ENCODE data around the gene ABCG1.

The ABCG1 gene

DNA sequence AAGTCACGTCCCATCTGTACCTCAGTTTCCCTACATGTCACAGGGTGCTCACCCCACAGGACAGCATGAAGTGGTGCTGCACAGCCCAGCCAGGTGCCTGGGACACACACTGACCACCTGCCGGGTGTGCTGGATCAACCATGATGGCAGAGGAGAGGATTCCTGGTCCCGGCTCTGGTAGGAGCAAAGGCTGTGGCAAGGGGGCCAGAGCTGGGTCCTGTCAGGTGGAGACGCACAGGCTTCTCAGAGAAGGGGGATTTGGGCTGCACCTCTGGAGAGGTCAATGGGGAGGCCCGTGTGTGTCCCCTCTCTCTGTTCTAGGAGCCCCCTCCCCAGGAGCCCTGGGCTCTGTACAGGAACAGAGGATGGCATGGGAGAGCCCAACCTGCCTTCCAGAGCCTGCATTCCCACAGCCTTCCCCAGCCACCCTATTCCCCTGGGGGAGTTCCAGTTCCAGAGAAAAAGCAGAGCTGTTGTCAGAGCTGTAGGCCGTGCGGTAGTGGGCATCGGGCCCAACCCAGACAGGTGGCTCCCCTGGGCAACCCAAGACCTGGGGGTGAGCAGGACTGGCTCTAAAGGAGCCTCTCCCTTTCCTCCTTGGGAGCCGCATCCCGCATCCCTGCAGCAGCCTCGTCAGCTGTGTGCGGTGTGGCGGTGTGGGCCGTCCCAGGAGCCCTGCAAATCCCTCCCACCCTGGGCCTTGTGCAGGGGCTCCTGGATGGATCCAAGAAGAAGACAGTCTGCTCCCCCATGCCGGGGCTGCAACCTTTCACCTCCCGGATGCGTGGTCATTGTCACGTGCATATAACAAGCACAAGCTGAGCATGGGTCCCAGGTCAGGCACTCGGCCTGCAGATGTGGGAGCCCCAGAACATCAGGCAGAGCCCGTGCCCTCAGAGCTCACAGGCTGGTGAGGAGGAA, 99.1 kb downstream of the ABCG1 start:
- FAIRE-seq (no peak), DNase-seq (ENCODE audit: insufficient read length, low spot score) (no peak)

DNA sequence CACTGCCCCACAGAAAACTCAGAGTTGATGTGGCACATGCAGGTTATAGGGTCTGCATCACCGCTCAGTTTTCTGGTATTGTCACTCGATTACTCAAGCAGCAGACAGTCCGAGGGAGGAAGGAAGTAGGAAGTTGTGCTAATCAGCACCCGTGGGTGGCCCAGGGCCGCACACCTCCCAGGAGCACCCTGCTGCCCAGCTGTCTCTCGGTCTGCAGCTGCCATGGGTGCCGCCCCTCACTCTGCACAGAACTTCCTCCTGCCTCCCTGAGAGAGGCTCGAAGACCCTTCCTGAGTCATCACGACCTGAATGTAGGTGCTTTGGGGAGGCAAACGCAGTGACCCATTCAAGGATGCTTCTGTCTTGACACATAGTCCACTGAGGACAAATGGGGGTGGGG, 100.4 kb downstream of the ABCG1 start:
- FAIRE-seq (no peak), DNase-seq (ENCODE audit: insufficient read length, low spot score) (no peak)

DNA sequence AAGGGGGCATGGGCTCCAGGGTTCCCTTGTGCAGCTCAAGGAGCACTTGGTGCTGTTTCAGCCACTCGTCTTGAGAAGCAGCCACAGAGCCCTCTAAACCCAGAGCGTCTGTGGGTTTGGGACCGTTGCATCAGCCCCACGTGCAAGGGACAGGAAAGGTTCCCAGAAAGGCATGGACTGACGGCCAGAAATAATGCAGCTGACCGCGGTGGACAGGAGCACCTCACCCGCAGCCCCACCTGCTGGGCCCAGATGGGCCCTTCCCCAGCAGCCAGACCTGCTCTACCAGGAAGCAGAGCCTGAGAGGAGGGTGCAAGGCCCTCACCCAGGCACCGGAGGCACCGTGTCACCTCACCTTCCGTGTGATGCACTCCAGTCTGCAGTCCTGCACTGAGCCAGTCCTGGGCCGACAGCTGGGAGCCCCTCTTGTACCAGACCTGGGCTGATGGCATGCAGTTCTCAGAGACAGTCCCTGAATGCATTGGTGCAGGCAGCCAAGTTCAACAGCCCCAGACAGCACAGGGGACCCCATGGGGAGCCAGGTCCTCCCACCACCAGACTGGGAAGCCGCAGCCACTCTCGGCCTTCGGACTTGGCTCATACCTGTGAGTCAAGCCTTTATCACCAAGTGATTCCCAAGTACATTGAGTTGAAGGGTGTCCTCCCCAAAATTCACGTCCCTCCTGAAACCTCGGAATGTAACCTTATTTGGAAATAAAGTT, 101.1 kb downstream of the ABCG1 start:
- no peak for DNase-seq (ENCODE audit: insufficient read length, low spot score)
- FAIRE-seq: no peak

DNA sequence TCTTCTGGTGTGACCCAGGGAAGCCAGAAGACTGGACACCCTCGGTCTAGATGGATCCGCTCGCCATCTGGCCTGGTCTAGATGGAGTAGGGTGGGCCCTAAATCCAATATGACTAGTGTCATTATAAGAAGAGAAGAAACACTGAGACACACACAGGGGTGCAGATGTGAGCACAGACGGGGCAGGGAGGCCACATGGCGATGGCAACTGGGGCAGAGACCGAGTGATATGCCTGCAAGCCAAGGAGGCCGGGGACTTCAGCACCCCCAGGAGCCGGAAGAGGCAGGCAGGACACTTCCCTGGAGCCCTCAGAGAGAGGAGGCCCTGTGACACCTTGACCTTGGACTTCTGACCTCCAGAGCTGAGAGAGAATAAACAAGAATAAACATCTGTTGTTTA, 101.9 kb downstream of the ABCG1 start:
- FAIRE-seq: no peak
- DNase-seq (ENCODE audit: insufficient read length, low spot score): no peak

DNA sequence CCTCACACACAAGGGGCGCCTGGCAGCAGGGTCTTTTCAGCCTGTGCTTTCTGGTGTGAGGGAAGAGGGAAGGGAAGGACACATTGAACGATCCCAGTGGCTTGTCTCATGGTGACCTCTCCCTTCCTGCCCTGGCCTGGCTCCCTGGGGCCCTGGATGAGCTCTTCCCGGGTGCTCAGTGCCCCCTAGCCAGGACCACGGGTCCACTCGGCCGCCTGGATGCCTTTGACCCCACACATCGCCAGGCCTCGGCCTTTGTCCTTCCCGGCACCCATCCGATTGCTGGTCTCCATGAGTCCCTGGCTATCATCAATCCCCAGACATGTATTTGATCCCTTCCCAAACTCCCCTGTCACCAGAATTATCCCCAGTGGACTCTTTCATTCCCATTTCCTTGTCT, 102.3 kb downstream of the ABCG1 start:
- FAIRE-seq (no peak), DNase-seq (ENCODE audit: insufficient read length, low spot score) (no peak)

DNA sequence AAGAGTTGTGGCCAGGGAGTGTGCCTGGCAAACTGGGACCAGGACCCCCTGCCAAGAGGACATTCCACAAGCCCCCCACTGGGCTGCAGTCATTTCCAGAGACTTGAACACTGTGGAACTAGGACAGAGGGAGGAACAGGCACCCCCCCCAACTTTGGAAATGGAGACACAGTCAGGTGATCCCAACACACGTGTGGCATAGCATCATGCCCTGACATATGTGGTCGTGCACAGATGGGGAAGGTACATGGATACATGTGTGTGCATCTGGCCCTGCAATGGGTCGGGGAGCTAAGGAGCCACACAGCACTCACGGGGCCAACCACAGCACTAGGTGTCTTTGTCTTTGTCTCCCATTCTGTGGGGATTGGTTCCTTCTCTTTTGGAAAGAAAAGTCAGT, 102.9 kb downstream of the ABCG1 start:
- FAIRE-seq (no peak), DNase-seq (ENCODE audit: insufficient read length, low spot score) (no peak)

DNA sequence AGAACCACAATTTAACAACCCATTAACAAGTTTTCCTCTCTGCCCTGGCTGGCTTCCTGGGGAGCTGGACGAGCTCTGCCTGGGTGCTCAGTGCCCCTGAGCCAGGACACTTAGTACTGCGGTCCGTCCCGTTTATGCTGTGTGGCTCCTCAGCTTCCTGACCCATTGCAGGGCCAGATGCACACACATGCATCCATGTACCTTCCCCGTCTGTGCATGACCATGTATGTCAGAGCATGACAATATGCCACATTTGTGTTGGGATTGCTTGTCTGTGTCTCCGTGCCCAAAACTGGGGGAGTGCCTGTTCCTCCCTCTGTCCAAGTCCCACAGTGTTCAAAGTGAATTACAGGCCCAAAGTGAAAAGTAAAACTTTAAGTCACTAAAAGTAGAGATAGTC, 106.0 kb downstream of the ABCG1 start:
- FAIRE-seq (no peak), DNase-seq (ENCODE audit: insufficient read length, low spot score) (no peak)

DNA sequence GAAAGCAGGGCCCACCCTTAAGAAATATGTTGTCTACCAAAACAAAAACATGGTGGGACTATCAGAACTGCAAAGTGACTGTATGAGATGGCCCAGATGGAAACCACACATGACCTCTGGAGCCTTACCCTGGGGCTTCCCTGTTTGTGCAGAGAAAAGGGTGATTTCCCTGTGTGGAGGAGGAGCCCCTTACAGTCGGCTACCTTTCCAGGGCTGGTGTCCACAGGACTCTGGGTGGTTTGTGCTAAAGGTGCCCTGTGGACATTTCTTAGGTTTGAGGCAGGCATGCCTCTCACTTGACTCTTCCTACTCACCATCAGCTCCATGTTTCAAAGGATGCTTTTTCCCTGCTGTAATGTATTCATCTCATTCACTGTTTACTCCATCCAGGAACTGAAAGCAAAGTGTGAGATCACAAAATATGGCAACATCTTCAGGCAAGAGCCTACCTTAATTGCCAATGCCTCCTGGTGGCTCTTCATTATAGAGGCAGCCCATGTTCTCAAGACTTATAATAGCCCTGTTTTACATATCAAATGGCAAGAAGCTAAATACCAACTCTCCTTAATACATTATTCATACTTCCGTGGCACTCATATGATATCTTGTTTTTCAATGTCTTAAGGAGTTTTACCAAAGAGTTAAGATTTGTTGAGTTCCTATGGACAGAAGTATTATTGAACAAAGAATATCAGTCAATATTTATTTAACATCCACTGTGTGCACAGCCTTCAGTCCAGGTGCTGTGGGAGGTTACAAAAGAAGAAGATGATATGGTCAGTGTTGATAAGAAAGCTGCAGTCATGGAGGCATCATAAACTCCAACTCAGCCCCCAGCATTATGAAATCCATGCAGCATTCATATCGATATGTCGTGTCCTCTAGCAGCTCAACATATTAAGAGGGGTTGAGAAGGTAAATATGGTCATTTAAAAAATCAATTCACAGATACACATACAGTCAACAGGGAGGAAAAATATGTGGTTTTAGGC, 111.7 kb downstream of the ABCG1 start:
- peak; percentile 4 for FAIRE-seq

DNA sequence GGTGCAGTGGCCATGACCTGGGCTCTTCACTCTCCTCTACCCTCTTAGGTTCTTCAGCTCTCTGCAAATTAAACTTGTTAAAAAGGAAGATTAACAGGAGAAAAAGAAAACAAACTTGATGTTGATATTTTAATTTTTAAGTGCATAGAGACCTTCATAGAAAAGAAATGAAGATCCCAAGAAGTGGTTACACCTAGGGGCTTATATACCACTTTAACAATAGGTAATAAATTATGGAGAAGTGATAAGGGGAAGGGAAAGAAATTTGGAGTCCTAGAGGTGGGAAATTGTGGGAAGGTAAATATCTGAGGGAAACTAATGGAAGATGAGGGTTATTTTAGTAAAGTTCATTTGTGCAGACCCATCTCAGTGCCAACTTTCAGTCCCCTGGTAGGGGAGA, 112.7 kb downstream of the ABCG1 start:
- FAIRE-seq (no peak), DNase-seq (ENCODE audit: insufficient read length, low spot score) (no peak)

More for the DNA sequence above, 111.7 kb downstream of the ABCG1 start:
- no peak for DNase-seq (ENCODE audit: insufficient read length, low spot score)

DNA sequence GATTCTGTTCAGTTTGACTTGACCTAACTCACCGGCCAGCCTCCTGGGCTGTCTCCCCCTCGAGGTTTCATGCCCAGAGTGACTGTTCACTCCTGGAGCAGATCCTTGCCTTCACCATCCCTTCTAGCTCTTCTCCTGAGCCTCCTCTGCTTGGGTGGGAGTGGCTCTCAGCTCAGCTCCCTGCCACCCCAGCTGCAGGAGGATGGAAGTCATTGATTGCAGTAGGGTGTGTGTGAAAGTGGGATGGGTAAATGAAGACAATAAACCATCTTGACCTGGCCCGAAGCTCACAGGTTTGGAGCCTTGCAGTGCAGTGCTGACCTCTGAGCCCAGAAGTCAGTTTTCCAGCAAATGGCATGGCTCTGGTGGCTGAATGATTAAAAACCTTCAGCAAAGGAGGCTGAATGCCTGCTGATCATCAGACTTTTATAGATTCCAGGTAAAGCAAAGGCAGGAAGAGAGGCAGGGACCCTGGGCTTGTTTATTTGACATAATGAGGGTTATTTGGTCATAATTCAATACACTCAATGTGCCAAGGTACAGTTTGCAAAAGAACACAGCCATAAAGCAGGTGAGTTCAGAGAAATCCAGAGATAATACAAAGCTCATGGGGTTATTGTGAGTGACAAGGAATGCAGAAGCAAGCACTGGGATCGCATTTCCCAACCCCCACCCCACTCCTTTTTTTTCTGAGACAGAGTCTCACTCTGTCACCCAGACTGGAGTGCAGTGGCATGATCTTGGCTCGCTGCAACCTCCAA, 113.8 kb downstream of the ABCG1 start:
- DNase-seq (ENCODE audit: insufficient read length, low spot score): no peak
- no peak for FAIRE-seq

DNA sequence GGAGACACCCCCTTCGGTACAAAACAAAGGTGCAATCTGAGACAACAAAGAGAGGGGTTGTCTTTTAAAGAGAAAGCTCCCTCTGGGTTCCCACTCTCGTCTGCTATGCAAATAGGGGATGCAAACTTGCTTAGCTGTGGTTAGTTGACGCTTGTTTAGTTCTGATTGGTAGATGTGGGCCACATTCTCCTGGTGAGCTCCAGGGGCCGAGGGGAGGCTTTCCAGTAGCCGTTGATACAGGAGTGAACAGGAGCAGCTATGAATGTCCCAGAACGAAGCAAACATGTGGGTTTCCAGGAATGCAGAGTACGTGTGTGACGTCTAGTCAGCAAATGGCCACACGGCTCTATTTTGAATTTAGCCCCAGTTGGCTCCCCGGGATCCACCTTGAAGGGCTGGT, 117.1 kb downstream of the ABCG1 start:
- no peak for DNase-seq (ENCODE audit: insufficient read length, low spot score)
- no peak for FAIRE-seq

DNA sequence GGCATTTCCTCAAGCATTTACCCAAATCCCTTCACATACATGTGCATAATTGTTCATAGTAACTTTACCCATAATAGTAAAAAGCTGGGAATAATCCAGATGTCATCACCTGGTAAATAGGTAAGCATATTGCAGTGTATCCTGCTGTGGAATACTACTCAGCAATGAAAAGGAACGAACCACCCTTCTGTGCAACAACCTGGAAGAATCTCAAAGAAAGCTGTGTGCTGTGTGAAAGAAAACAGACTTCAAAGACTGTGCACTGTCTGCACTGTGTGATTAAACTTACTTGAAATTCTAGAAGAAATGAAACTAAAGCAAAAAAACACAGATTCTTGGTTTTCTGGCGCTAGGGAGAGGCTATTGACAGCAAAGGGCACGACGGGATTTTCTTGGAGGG, 118.3 kb downstream of the ABCG1 start:
- DNase-seq (ENCODE audit: insufficient read length, low spot score): no peak
- no peak for FAIRE-seq

DNA sequence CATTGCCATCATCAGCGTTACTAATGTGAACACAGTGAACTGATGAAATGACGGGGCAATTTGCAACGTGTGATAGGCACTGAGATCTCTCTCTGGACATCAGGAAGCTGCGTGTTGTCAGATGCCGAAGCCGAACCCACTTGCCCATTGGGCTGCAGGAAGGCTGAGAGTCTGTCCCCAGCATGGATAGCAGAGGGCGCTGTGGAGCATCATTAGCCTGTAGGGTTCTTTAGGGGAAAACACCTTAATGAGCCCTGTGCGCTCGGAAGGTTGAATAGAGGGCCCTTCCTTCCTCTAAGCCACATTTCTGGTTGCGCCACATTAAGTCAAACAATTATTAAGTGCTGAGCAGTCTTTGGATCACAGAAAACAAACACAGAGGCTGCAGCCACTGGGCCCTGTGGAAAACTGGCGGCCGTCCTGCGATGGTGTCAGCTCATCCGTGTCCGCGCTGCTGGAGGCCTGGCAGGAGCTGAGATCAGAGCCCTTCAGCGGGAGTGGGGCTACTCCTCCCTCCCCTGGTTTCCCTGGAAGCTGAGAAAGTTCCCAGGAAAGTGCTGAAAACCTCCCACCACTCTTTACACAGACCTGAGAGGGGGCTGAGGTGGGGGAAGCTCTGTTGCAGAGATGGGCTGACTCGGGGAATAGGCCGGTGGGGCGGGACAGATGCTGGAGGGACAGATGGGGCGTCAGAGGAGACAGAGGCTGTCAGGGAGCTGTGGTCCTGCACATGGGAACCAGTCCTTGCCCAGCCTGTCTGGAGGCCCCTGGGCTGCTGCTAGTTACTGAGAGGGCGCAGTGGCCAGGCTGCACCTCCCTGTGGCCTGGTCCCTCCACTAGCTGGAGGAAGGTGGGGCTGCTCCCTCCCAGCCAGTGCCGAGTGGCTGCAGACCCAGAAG, 119.1 kb downstream of the ABCG1 start:
- DNase-seq (ENCODE audit: insufficient read length, low spot score) (peak; percentile 46), FAIRE-seq (peak; percentile 11)

DNA sequence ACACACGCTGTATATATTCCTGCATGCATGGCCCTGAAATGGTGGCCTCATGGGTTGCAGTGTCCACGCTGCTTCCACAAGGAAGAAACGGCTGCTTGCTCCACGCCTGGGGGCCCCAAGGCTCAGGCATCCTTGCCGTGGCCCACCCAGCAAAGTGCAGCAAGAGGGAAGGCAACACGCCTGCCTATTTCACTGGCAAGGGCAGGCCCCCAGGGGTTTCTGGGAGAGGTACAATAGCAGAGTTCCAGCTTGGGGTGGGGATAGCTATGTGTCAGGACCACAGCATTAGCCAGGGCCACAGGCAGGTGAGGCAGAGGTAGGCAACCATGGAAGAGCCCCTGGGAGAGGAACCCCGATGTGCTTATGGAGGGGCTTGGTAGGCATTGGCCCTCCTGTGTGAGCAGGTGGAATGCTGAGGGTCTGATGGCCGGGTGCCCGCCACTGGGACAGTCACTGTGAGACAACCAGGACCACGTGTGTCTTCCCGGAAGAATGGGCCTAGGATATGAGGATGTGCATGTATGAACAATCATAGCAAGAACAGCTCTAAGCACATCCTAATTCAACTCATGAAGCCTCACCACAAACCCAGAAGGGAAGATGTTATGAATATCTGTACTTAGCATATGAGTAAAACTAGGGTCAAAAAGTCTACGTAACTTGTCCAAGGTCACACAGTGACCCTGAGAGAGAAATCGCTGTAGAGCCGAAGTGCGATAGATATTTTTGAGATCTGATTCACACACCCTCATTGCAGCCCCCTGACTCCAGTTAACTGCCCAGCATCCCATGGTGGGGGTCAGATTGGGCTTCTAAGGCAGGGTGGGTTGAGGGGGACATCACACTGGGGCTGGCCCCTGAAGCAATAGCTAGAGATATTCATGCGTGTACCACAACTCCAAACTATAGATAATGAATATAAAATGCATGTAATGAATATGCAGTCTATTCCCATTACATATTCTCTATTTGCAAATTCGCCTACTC, 120.1 kb downstream of the ABCG1 start:
- FAIRE-seq (no peak), DNase-seq (ENCODE audit: insufficient read length, low spot score) (no peak)

DNA sequence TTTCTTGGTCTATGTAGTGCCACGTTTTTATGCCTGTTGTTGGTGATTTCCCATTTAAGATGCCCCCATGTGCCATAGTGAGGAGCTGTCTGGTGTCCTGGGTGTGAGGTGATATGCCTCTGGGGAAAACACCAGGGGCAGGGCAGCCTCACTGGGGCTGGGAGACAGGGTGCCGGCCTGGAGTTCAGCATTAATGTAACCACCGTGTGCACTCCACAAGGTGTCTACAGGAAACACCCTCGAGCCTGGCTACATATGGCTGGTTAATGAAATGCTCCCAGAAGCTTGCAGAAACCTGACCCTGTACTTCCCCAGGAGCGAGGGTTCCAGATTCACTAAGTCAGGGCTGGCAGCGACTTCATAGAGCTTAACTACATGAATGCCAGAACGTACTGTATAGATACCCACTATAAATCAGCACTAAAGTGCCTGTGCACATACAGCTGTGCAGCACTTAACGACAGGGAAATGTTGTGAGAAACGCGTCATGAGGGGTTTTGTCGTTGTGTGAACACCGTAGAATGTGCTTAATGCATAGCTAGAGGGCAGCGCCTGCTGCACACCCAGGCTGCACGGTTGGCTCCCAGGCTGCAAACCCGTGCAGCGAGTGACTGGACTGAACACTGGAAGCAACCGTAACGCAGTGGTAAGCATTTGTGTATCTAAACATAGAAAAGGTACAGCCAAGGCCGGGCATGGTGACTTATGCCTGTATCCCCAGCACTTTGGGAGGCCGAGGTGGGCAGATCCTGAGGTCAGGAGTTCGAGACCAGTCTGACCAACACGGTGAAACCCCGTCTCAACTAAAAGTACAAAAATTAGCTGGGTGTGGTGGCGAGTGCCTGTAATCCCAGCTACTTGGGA, 121.5 kb downstream of the ABCG1 start:
- DNase-seq (ENCODE audit: insufficient read length, low spot score) (no peak), FAIRE-seq (no peak)

DNA sequence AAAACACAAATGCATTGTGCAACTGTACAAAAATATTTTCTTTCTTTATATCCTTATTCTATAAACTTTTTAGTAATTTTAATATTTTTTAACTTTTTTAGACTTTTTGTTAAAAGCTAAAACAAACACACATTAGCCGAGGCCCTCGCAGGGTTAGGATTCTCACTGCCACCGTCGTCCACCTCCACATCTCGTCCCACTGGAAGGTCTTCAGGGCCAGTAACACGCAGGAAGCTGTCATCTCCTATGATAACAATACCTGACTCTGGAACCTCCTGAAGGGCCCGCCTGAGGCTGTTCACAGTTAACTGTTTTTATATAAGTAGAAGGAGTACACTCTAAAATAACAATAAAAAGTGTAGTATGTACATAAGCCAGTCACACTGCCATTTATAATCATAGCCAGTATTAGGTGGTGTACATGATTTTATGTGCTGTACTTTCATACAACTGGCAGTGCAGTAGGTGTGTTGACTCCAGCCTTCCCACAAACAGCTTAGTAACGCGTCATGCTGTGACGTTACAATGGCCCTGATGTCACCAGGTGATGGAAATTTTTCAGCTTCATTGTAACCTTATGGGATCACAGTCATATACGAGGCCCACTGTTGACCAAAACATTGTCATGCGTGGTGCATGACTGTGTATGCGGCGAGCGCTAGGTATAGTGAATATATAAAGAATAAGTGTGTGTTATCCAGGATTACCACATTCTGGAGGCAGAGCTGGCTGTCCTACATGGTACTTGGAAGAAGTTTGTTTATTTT, 123.0 kb downstream of the ABCG1 start:
- DNase-seq (ENCODE audit: insufficient read length, low spot score) (no peak), FAIRE-seq (no peak)

All from GM19239 (cell line).